ENCODE data around the gene FOXF1.

- TF ChIP-seq CTCF (IDR thresholded peaks at IDR 0.05) (no peak), POLR2AphosphoS5 (IDR thresholded peaks at IDR 0.05; ENCODE audit: low read depth, low read length) (no peak)
Observed at GRCh38 chr16:86537486-86537885, 27.2 kb downstream of the FOXF1 start.

Data from Panc1 (cell line).